IPS-11a (cell line): Measurements from ENCODE around the gene PNPLA8.
"Not testable (repeated sequence)": the region's sequence is repeated elsewhere in the genome, so short reads cannot be mapped to it uniquely, and the experiment has no call there.

Experiments
- H3K4me3 ChIP-seq: one replicate; pipeline ENCODE4 v1.5.1; 2013; ENCODE audit warnings: low read depth, low read length, control low read depth

Gene PNPLA8

DNA sequence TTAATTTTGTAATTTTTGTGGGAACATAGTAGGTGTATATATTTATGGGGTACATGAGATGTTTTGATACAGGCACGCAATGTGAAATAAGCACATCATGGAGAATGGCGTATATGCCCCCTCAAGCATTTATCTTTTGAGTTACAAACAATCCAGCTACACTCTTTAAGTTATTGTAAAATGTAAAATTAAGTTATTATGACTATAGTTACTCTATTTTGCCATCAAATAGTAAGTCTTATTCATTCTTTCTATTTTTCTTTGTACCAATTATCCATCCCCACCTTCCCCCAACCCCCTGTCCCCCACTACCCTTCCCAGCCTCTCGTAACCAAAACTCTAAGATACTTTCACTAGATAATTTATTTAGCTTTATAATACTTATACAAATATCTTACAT lies 7.8 kb upstream of the PNPLA8 start:
- H3K4me3 ChIP-seq, result no peak overlapping the region

DNA sequence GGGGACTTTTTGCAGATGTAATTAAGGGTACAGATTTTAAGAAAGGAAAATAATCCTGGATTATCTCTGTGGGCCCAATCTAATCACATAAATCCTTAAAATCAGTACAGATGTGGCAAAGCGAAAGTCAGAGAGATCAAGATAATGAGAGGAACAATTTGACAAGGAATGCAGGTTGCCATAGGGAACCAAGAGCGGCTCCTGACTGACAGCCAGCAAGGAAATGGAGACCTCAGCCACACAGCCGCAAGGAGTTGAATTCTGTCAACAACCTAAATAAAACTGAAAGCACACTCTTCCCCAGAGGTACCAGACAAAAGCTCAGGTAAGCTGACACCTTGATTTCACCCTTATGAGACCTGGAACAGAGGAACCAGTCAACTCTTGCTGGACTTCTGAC lies 3.4 kb upstream of the PNPLA8 start:
- H3K4me3 ChIP-seq, result no peak overlapping the region

DNA sequence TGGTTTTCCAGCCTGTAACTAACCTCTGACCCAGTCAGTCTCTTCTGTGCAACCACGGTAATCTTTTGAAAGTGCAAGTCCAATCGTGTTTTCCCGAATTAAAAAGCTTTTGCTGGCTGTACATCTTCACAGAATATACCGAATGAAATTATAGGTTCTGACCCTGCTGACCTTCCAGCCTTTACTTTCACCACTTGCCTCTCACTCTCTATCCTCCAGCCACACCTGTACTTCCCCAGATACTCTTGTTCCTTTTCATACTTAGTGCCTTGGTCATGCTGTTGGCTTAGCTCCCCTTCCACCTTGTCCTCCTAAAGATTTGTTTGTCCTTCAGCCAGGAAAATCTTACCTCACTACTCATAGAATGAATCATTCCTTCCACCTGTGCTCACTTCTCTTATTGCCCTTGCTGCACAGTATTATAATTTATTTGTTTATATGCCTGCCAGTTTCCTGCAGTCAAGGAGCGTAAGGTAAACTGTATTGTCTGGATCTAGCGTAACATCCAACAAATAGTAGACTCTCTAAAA lies 2.3 kb upstream of the PNPLA8 start:
- no peak overlapping the region for H3K4me3 ChIP-seq

DNA sequence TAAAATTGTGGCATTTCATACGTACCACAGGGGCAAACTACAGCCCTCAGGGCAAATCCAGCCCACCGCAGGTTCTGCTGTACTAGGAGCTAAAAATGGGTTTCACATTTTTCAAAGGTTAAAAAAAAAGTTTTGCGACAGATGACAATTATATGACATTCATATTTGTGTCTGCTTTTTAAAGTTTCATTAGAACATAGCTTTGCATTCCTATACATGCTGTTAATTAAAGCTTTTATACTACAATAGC lies 758 bp upstream of the PNPLA8 start:
- H3K4me3 ChIP-seq, result peak overlapping the region; percentile 47

DNA sequence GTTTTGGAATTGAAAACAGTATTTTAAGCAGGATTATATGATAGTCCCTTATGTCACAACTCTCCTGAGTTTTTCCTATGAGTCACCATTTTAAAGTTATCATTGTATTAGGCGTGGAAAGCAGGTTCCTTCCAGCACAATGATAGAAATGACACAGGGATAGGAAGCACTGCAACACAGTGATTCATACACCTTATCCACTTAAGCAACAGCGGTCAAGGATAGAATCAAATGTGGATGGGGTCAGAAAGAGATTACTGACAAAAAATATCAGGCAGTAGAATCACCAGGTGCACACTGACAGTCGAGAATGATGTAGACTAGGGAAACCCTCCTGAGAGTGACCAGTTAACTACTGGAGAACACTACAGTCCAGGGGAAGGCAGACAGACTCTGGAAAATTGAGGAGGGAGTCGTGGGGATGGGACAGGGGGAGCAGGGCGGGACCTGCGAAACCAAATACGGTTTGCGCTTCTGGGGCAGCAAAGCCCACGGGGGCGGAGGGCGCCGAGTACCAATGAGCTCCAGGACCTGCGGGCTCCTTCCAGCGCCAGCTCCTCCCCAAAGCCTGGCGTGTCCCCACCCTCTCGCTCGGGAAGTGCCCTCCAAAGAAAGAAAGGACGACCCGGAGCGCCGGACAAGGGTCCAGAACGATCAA lies 479 bp downstream of the PNPLA8 start:
- H3K4me3 ChIP-seq, result peak overlapping the region; percentile 63

DNA sequence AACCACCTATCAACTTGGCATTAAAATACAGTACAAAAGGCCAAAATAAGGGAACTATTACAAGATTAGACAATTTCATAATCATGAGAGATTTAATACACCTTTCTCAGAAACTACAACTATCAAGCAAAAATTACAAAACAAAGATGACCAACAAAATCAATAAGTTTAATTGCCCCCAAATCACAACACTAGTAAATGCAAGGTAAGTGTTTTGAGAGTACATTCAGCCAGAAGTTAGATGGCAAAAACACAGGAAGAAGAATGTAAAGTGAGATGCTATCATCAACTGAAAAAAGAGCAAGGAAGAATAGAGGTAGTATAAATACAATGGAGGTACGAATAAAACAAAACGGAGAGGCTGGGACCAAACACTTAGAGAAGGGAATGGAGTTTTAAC lies 3.2 kb downstream of the PNPLA8 start:
- no peak overlapping the region for H3K4me3 ChIP-seq

DNA sequence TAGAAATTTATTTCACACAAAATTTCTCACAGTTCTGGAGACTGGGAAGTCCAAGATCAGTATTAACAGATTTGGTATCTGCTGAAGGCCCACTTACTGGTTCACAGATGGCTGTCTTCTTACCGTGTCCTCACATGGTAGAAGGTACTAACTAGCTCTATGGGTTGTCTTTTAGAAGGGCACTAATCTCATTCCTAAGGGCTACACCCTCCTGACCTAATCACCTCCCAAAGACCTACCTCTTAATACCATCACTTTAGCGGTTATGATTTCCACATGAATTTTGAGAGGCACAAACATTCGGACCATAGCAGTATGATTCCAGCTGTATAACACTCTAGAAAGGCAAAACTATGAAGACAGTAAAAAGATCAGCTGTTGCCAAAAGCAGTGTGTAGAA lies 8.0 kb downstream of the PNPLA8 start:
- H3K4me3 ChIP-seq, result no peak overlapping the region

DNA sequence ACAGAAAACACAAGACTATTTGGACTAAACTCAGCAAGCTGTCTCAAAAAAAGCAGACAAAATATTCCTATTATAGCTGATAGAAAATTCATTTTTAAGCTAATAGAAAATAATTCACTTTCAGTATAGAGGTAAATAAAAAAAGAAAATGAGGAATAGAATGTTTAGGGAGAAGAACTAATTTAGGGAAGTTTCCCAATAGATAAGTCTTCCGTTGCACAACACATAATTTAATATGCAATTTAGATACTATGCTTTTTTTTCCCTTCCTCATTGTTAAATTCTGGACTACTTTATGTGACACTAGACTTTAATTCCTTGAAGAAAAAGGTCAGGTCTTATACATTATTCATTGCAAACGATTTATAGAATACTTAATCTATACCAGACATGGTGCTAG lies 10.3 kb downstream of the PNPLA8 start:
- no peak overlapping the region for H3K4me3 ChIP-seq

DNA sequence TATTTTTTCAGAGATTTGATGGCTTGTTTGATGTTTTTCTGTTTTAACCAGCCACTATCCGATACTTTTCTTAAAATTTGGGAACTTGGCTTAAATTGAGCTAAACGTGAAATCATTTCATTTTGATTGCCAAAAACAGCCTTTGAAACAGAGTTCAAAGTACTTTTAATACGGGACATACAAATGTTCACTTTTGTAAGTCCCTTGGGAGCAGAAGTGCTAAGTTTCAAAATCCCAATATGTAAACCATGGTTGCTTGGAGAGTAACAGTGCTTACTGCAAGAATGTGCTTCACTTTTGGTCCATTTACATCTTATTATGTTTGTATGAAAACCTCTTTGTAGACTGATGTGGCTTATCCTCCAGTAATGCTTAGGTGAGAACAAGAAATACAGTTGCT lies 10.9 kb downstream of the PNPLA8 start:
- no peak overlapping the region for H3K4me3 ChIP-seq

DNA sequence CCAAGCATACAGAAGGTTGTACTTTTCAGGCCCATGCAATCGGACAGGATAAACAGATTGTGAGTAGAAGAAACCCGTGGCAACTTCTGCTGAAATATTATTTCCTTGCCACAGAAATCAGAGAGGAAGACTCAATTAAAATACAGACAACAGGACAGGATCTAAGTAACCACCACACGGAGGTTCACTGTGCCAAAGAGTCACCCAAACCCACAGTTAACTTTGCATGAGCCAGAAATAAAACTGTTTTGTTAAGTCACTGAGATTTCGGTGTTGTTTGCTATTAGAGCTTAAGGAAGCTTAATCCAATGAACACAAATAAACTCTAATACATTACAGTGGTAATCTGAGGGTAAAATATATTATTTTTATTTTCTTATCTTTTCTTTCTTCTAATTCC lies 14.0 kb downstream of the PNPLA8 start:
- H3K4me3 ChIP-seq, result no peak overlapping the region

DNA sequence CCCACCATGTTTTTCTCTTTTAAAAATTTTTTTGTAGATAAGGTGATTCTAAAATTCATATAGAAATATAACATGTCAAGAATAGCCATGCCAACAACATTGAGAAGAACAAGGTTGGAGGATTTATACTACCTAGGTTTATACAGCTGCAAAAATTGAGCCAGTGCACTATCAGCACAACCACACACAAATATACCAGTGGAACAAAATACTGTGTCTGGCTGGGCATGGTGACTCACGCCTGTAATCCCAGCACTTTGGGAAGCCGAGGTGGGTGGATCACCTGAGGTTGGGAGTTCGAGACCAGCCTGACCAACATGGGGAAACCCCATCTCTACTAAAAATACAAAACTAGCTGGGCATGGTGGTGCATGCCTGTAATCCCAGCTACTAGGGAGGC lies 21.4 kb downstream of the PNPLA8 start:
- not testable (repeated sequence) for H3K4me3 ChIP-seq

DNA sequence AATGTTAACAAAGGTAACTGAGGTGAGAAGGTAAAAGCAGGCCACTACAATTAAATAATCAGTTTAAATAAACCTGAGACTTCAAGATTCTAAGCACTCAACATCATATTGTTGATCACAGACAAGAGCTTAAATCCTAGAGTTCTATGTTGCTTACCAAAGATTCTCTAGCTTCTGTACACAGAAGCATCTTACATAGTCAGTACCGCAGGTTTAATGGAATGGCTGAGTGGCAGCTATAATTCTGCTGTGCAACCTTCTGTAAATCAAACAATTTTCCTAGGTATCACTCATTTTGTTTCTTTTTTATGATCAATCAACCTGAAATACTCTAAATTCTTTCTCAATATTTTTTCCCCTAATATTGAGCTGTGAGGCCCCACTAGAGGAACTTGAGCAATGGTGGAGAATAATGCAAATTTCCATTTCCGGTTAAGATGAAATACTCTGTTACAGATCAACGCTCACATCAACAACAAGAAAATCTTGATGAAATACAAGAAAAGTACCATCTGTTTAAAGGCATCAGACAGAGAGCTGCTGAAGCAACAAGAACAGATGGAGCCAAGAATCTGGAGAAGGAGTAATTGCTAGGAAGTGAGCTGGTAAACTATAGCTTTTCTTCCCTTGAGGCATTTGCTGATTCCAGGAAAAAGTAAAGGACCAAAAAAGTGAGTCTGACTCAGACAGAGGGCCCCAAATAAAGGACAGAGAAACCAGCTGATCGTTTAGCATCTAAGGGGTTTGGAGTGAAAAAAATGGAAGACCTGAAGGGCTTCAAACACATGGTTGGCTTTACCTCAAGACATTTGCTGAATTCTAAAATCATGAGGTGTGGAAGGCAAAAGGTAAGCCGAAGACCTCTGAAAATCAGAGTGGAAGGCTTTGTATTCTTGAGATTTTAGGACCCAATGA lies 22.6 kb downstream of the PNPLA8 start:
- no peak overlapping the region for H3K4me3 ChIP-seq

DNA sequence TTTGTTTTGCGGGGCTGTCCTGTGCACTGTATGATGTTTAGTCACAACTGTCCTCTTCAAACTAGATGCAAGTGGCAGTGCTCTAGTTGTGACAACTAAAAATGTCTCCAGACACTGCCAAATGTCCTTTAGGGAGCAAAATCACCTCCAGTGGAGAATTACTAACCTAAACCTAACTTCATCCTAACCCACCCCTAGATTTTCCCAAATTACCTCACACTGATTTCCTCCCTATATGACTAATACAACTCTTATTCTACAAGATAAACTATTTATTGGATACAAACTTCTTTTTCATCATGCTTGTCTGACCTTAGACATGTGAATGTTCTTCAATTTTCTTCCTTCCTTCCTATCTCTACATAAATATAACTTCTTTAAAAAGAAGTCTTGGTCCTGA lies 26.4 kb downstream of the PNPLA8 start:
- H3K4me3 ChIP-seq, result no peak overlapping the region

DNA sequence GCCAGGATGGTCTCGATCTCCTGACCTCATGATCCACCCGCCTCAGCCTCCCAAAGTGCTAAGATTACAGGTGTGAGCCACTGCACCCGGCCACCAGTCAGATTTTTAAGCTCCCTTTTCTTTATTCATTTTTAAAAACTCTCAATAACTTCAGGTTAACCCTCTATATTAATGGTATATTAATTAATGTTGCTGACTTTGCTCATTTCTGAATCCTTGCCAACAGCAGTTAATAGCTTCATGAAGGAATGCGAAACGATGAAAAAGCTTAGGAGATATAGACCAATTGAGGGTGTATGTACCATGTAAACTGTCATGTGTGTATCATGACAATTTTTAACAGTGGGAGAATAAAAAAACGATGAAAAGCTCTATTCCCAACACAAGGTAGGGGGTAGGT lies 27.5 kb downstream of the PNPLA8 start:
- H3K4me3 ChIP-seq, result no peak overlapping the region

DNA sequence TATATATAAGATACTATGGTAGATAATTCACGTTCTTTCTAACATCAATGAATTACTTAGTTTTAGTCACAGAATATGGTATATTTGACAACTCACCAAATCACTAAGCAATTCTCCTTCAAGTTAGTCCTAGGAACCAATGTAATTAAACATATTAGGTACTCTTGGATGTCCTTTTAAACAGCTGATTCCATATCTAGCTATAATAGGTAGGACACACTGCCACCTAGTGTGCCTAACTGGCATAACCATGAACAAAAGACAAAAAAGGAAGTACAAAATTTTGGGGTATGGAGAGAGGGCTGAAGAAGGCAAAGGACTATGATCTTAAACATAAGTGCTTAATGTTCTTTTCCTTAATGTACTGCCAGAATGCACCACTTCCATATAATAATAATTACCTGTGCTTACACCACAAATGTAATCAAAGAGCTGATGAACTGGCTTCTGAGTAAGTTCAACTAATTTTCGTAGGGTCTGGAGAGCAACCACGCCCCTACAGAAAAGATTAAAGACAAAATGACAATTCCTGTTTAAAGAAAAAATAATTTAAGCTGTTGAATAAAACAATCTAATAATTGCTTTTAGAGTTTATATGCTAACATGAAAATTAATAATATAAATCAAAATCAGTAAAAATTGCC lies 28.7 kb downstream of the PNPLA8 start:
- no peak overlapping the region for H3K4me3 ChIP-seq

DNA sequence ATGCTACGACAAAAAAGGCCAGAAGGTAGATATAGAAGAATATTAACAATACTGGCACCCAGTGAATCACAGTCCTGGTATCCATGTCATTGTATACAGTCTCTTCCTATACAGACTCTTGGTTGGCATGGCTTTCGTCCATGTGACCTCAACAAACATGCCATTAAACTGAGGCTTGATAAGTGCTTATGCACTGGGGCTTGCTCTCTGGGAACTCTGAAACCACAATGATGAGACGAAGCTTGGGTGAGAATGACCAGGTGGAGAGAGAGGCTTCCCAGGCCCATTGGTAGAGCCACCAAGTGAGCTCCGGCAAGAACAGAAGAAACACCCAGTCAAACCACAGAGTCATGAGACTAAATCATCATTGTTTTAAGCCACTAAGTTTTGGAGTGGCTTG lies 33.2 kb downstream of the PNPLA8 start:
- H3K4me3 ChIP-seq, result no peak overlapping the region

DNA sequence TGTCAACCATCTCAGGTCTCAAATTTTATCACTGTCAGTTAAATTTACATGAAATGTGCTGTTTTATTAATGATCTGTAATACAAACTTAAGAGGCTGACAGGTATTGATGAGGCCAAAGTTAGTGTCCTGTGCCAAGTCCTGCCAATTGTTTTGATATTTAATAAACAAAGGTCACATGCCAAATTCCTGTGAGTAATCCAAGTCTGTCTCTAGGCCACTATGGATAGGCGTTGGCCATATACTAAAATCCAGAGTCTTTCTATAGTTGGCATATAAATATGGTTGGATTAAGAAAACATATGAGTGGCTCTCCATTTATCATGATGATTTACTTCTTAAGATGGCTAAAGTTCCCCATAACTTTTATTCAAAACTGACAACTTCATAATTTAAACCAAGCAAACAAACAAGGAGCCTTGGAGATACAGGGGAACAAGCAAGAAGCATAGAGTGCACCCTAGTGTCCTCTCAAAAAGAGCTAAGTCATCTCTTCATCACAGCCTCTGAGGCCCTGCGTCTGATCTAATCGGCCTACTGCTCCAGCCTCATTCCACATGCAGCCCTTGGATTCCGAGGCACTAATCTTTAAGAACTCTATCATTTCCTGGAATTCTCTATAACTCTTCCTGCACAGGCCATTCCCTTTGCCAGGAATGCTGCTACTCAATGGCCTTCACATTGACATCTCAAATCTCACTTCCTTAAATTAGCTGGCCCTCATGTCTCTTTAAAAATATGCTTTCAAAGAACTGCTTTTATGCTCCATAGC lies 37.0 kb downstream of the PNPLA8 start:
- no peak overlapping the region for H3K4me3 ChIP-seq

DNA sequence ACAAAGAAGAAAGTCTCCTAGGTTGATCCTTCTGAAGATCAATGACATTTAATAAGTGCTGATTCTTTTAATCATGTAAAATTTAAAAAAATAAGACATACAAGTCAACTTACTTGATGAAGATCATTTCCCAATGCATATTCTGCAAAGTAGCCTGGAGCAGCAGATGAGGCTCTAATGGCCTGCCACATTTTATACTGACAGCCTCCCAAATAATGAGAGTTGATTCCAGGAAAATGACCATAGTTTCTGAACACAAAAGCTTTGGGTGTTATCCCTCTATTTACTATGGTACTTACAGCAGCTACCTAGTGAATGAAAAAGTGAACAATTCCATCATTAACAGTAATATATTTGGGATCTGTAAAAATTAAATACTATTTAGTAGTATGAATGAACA lies 38.3 kb downstream of the PNPLA8 start:
- no peak overlapping the region for H3K4me3 ChIP-seq

DNA sequence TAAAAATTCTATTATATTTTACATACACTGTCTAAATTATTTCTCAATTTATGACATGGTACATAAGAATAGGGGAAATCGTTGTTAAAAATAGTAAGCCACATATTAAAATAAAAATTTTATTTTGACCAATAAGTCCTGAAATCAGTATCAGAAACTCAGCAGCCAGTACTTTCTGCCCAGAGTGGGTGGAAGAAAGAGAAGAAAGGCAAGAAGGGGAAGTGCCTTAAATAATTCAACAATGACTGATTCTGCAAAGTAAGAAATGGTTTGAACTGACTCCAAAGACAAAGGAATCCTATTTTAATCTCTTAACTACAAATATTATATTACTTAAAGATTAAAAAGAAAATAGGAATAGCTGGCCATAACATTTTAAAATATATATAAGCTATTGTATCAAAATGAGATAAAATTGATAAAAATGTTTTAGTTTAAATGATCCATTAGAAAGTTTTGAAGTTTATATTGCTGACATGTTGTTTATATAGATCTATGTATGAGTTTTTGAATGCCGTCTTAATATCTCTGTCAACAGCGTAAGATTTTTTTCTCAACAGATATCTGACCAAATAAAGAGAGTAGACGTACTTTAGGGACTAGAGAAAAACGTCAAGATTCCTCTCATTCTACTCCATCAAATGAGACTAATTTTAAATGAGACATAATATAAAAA lies 39.5 kb downstream of the PNPLA8 start:
- no peak overlapping the region for H3K4me3 ChIP-seq

DNA sequence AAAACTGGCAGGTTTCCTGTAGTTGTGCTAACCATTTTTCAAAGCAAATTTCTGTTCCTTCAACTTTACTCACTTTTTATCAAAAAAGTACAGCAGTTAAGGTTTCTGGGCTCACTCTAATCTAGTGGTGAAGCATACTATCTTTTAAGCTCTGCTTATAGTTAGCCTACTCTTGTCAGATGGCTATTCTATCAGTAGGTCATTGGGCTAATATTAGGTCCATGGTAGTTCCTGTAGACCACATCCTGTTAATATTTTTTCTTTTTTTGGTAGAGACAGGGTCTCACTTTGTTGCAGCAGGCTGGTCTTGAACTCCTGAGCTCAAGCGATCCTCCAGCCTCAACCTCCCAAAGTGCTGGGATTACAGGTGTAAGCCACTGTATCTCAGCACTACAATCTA lies 41.8 kb downstream of the PNPLA8 start:
- no peak overlapping the region for H3K4me3 ChIP-seq

DNA sequence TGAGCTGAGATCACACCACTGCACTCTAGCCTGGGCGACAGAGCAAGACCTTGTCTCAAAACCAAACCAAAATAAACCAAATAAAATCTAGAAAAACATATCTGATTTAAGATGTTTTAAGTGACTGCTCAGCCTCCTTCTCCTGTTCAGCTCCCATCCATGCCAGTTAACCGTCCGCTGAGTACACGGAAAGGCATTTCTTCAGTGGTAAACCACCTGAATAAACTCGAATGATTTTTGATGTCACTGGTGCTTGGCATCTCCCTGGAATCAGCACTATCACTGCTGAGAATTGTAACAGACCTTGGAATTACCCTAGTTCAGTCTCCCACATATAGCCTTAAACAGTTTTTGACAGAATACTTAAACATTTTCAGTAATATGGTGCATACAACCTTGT lies 45.6 kb downstream of the PNPLA8 start:
- no peak overlapping the region for H3K4me3 ChIP-seq
